ENCODE measurements around the gene NAV3.

The NAV3 gene

GRCh38 chr12:77830583-77831351, at the start of gene NAV3:
Gene NAV3, plus strand, starts transcription at chr12:77830894. Its CDS starts 568 bp downstream, at chr12:77831462.
- DNase-seq, result no peak

GRCh38 chr12:77782034-77782433, 48.7 kb upstream of the NAV3 start:
- no peak for DNase-seq

GRCh38 chr12:77782766-77783165, 47.9 kb upstream of the NAV3 start:
- no peak for DNase-seq

- DNase-seq, result no peak
Observed at GRCh38 chr12:77785211-77785610, 45.5 kb upstream of the NAV3 start.

GRCh38 chr12:77786675-77787074, 44.0 kb upstream of the NAV3 start:
- no peak for DNase-seq

GRCh38 chr12:77788231-77789168, 42.2 kb upstream of the NAV3 start:
- no peak for DNase-seq

- no peak for DNase-seq
Observed at GRCh38 chr12:77795699-77796098, 35.0 kb upstream of the NAV3 start.

GRCh38 chr12:77796775-77797174, 33.9 kb upstream of the NAV3 start:
- DNase-seq, result no peak

GRCh38 chr12:77800501-77800900, 30.2 kb upstream of the NAV3 start:
- DNase-seq, result no peak

GRCh38 chr12:77808534-77808933, 22.2 kb upstream of the NAV3 start:
- no peak for DNase-seq

GRCh38 chr12:77813558-77813957, 17.1 kb upstream of the NAV3 start:
- DNase-seq, result no peak

- no peak for DNase-seq
Observed at GRCh38 chr12:77814386-77814785, 16.3 kb upstream of the NAV3 start.

GRCh38 chr12:77816196-77816595, 14.5 kb upstream of the NAV3 start:
- DNase-seq, result no peak

GRCh38 chr12:77817276-77817675, 13.4 kb upstream of the NAV3 start:
- DNase-seq, result no peak

- no peak for DNase-seq
Observed at GRCh38 chr12:77818351-77818750, 12.3 kb upstream of the NAV3 start.

- no peak for DNase-seq
Observed at GRCh38 chr12:77821699-77822203, 8.9 kb upstream of the NAV3 start.

- no peak for DNase-seq
Observed at GRCh38 chr12:77833329-77833728, 2.6 kb downstream of the NAV3 start.

GRCh38 chr12:77834618-77835017, 3.9 kb downstream of the NAV3 start:
- no peak for DNase-seq

- DNase-seq, result no peak
Observed at GRCh38 chr12:77835969-77836368, 5.3 kb downstream of the NAV3 start.

- no peak for DNase-seq
Observed at GRCh38 chr12:77837876-77838291, 7.2 kb downstream of the NAV3 start.

- no peak for DNase-seq
Observed at GRCh38 chr12:77841521-77841920, 10.8 kb downstream of the NAV3 start.

GRCh38 chr12:77842430-77842829, 11.7 kb downstream of the NAV3 start:
- DNase-seq, result no peak

- no peak for DNase-seq
Observed at GRCh38 chr12:77845831-77846230, 15.1 kb downstream of the NAV3 start.

- no peak for DNase-seq
Observed at GRCh38 chr12:77847060-77847541, 16.4 kb downstream of the NAV3 start.
